Ishikawa (cell line): ENCODE data around the gene SLC22A15.

Experiments used
- CEBPB ChIP-seq: IDR thresholded peaks from 2 replicates; pipeline ENCODE4 v1.6.1; 2012
- CREB1 ChIP-seq: IDR thresholded peaks from 2 replicates; pipeline ENCODE4 v1.6.1; 2012; ENCODE audit warnings: low read depth
- EGR1 ChIP-seq: IDR thresholded peaks from 2 replicates; pipeline ENCODE4 v1.6.1; 2012
- EP300 ChIP-seq: IDR thresholded peaks from 2 replicates; pipeline ENCODE4 v1.6.1; 2012; ENCODE audit warnings: borderline replicate concordance
- FOXM1 ChIP-seq: IDR thresholded peaks from 2 replicates; pipeline ENCODE4 v1.6.1; 2012; ENCODE audit warnings: low read depth, borderline replicate concordance
- MAX ChIP-seq: IDR thresholded peaks from 2 replicates; pipeline ENCODE4 v1.6.1; 2012
- RAD21 ChIP-seq: IDR thresholded peaks from 2 replicates; pipeline ENCODE4 v1.6.1; 2012; ENCODE audit warnings: low read depth
- REST ChIP-seq: IDR thresholded peaks from 2 replicates; pipeline ENCODE4 v1.6.1; 2012; ENCODE audit warnings: low read depth, mild to moderate bottlenecking
- TAF1 ChIP-seq: IDR thresholded peaks from 2 replicates; pipeline ENCODE4 v1.6.1; 2012; ENCODE audit warnings: low read depth, mild to moderate bottlenecking
- TCF12 ChIP-seq: IDR thresholded peaks from 2 replicates; pipeline ENCODE4 v1.6.1; 2012; ENCODE audit warnings: low read depth
- TEAD4 ChIP-seq: IDR thresholded peaks from 2 replicates; pipeline ENCODE4 v1.6.1; 2012
- USF1 ChIP-seq: IDR thresholded peaks from 2 replicates; pipeline ENCODE4 v1.6.1; 2012
- YY1 ChIP-seq: IDR thresholded peaks from 2 replicates; pipeline ENCODE4 v1.6.1; 2012; ENCODE audit warnings: low read depth
- ZBTB7A ChIP-seq: IDR thresholded peaks from 2 replicates; pipeline ENCODE4 v1.6.1; 2012; ENCODE audit warnings: low read depth

GRCh38 chr1:116097626-116098025 lies 121.3 kb downstream of the SLC22A15 start:
- no peak for TF ChIP-seq EP300
- no peak for TF ChIP-seq REST
- TF ChIP-seq EGR1, result no peak
- no peak for TF ChIP-seq YY1
- no peak for TF ChIP-seq TAF1
- TF ChIP-seq RAD21, result no peak
- TF ChIP-seq FOXM1, result no peak
- TF ChIP-seq CREB1, result no peak
- no peak for TF ChIP-seq MAX
- no peak for TF ChIP-seq CEBPB
- no peak for TF ChIP-seq ZBTB7A
- no peak for TF ChIP-seq TEAD4
- no peak for TF ChIP-seq TCF12
- no peak for TF ChIP-seq USF1
